Measurements from ENCODE around the gene PIGQ.

DNA sequence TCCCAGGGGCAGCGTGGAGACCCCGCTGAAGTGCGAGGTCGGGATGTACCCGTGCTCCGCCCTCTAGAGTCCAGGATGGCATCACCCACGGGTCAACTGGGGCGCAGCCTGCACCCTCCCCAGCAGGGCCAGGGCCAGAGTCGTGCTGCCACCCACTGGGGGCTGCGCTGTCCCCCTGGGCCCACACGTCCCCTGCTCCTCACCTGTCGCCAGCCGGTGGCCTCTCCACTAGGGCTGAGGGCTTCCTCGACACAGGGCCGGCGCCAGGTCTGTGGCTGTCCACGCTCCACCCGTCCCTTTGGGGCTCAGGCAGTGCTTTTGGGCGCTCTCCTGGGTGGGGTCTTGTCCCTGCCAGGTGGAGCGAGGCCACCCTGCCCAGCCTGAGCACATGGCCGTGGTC lies 21.2 kb upstream of the PIGQ start:
- TF ChIP-seq, protein P1, sequence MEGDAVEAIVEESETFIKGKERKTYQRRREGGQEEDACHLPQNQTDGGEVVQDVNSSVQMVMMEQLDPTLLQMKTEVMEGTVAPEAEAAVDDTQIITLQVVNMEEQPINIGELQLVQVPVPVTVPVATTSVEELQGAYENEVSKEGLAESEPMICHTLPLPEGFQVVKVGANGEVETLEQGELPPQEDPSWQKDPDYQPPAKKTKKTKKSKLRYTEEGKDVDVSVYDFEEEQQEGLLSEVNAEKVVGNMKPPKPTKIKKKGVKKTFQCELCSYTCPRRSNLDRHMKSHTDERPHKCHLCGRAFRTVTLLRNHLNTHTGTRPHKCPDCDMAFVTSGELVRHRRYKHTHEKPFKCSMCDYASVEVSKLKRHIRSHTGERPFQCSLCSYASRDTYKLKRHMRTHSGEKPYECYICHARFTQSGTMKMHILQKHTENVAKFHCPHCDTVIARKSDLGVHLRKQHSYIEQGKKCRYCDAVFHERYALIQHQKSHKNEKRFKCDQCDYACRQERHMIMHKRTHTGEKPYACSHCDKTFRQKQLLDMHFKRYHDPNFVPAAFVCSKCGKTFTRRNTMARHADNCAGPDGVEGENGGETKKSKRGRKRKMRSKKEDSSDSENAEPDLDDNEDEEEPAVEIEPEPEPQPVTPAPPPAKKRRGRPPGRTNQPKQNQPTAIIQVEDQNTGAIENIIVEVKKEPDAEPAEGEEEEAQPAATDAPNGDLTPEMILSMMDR (IDR thresholded peaks at IDR 0.05) = no peak
- TF ChIP-seq POLR2A (IDR thresholded peaks at IDR 0.05) = no peak

Data from testis (tissue), 2 donors.